Measurements from ENCODE around the gene MAP4.

The MAP4 gene

DNA sequence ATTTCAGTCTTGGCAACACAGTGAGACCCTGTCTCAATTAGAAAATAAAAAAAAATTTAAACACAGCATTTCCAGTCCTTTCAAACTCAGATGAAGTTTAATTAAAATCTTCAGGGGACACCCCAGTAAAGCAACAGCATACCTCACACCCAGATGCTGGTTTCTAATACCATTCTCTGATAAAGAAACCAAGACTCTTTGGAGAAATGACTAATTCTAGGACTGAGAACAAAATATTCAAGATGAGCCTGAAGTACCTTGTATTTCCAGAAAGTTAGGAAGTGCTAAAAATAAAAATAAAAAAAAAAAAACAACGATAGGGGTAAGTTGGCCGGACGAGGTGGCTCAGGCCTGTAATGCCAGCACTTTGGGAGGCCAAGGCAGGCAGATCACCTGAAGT is 14.0 kb upstream of the MAP4 start:
- no peak for TF ChIP-seq YY1 (IDR thresholded peaks at IDR 0.05; ENCODE audit: low read depth)
- no peak for TF ChIP-seq EGR1 (IDR thresholded peaks at IDR 0.05)
- no peak for TF ChIP-seq TEAD4 (IDR thresholded peaks at IDR 0.05)
- TF ChIP-seq, protein P1, sequence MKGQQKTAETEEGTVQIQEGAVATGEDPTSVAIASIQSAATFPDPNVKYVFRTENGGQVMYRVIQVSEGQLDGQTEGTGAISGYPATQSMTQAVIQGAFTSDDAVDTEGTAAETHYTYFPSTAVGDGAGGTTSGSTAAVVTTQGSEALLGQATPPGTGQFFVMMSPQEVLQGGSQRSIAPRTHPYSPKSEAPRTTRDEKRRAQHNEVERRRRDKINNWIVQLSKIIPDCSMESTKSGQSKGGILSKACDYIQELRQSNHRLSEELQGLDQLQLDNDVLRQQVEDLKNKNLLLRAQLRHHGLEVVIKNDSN (IDR thresholded peaks at IDR 0.05): no peak
- no peak for TF ChIP-seq ZBTB7A (IDR thresholded peaks at IDR 0.05; ENCODE audit: low read depth)
- TF ChIP-seq, protein P2, sequence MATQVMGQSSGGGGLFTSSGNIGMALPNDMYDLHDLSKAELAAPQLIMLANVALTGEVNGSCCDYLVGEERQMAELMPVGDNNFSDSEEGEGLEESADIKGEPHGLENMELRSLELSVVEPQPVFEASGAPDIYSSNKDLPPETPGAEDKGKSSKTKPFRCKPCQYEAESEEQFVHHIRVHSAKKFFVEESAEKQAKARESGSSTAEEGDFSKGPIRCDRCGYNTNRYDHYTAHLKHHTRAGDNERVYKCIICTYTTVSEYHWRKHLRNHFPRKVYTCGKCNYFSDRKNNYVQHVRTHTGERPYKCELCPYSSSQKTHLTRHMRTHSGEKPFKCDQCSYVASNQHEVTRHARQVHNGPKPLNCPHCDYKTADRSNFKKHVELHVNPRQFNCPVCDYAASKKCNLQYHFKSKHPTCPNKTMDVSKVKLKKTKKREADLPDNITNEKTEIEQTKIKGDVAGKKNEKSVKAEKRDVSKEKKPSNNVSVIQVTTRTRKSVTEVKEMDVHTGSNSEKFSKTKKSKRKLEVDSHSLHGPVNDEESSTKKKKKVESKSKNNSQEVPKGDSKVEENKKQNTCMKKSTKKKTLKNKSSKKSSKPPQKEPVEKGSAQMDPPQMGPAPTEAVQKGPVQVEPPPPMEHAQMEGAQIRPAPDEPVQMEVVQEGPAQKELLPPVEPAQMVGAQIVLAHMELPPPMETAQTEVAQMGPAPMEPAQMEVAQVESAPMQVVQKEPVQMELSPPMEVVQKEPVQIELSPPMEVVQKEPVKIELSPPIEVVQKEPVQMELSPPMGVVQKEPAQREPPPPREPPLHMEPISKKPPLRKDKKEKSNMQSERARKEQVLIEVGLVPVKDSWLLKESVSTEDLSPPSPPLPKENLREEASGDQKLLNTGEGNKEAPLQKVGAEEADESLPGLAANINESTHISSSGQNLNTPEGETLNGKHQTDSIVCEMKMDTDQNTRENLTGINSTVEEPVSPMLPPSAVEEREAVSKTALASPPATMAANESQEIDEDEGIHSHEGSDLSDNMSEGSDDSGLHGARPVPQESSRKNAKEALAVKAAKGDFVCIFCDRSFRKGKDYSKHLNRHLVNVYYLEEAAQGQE (IDR thresholded peaks at IDR 0.05; ENCODE audit: low read depth): no peak
- TF ChIP-seq RAD21 (IDR thresholded peaks at IDR 0.05; ENCODE audit: low read depth): no peak
- TF ChIP-seq EP300 (IDR thresholded peaks at IDR 0.05; ENCODE audit: borderline replicate concordance): no peak
- TF ChIP-seq TCF12 (IDR thresholded peaks at IDR 0.05; ENCODE audit: low read depth): no peak
- TF ChIP-seq CEBPB (IDR thresholded peaks at IDR 0.05): no peak
- no peak for TF ChIP-seq TAF1 (IDR thresholded peaks at IDR 0.05; ENCODE audit: low read depth)

DNA sequence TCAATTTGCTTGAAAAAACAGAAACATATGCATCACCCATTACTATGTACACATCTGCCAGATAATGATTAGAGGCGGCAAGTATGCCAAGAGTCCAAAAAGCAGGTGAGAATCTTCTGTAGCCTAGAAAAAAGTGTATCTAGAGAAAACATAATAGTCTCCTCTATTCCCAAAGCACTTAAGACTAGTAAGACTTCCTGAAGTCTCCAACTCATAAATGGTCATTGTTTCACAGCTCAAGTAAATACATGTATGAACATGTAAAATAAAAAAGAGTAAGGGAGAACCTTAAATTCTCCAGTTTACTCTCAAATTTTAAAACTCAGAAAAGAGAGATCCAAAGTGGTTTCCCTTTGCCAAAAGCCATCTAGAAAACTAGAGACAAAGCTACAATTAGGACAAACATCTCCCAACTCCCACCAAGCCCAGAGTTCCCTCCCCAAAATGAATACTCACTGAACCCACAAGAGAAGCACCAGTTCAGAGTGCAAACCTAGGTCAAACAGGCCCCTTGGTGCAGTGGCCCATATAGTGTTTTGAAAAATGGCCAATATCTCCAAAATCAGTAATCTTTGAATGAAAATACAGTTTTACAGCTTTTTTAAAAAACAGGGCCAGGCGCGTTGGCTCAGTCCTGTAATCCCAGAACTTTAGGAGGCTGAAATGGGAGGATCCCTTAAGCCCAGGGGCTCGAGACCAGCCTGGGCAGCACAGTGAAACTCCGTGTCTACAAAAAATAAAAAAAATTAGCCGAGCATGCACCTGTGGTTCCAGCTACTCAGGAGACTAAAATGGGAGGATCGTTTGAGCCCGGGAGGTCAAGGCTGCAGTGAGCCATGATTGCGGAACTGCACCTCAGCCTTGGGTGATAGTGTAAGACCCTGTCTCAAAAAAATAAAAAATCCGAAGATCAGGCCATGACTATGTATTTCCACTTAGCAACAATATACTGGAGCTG is 11.0 kb upstream of the MAP4 start:
- TF ChIP-seq EP300 (IDR thresholded peaks at IDR 0.05; ENCODE audit: borderline replicate concordance) (no peak), TAF1 (IDR thresholded peaks at IDR 0.05; ENCODE audit: low read depth) (no peak), ZBTB7A (IDR thresholded peaks at IDR 0.05; ENCODE audit: low read depth) (no peak), FOXM1 (IDR thresholded peaks at IDR 0.05; ENCODE audit: borderline replicate concordance, low read depth) (no peak), EGR1 (IDR thresholded peaks at IDR 0.05) (no peak), RAD21 (IDR thresholded peaks at IDR 0.05; ENCODE audit: low read depth) (no peak), TEAD4 (IDR thresholded peaks at IDR 0.05) (no peak), YY1 (IDR thresholded peaks at IDR 0.05; ENCODE audit: low read depth) (no peak), TCF12 (IDR thresholded peaks at IDR 0.05; ENCODE audit: low read depth) (no peak)
- TF ChIP-seq, protein P2 (IDR thresholded peaks at IDR 0.05; ENCODE audit: low read depth): no peak
- TF ChIP-seq, protein P1 (IDR thresholded peaks at IDR 0.05): no peak

DNA sequence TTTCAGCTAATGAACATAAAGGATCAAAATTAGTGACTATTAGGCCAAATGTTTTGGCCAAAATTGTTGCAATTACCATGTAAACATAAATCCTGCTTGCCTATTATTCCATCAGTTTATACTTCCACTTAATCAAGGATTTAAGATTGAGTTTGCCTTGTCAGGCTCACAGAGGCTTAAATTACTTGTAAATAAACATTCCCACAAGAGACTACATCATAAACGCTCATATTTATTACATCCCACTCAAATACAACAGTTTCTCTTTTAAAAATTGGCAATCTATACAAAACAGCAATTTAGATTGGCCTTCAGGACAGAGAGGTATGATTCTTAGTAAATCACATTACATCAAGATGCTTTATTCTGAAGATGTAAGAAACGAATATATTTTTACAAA is 9.9 kb upstream of the MAP4 start:
- no peak for TF ChIP-seq FOXM1 (IDR thresholded peaks at IDR 0.05; ENCODE audit: borderline replicate concordance, low read depth)
- no peak for TF ChIP-seq TCF12 (IDR thresholded peaks at IDR 0.05; ENCODE audit: low read depth)
- TF ChIP-seq YY1 (IDR thresholded peaks at IDR 0.05; ENCODE audit: low read depth): no peak
- no peak for TF ChIP-seq TAF1 (IDR thresholded peaks at IDR 0.05; ENCODE audit: low read depth)
- TF ChIP-seq, protein P3, sequence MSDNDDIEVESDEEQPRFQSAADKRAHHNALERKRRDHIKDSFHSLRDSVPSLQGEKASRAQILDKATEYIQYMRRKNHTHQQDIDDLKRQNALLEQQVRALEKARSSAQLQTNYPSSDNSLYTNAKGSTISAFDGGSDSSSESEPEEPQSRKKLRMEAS (IDR thresholded peaks at IDR 0.05): no peak
- TF ChIP-seq EGR1 (IDR thresholded peaks at IDR 0.05): no peak
- no peak for TF ChIP-seq EP300 (IDR thresholded peaks at IDR 0.05; ENCODE audit: borderline replicate concordance)
- no peak for TF ChIP-seq ZBTB7A (IDR thresholded peaks at IDR 0.05; ENCODE audit: low read depth)
- TF ChIP-seq TEAD4 (IDR thresholded peaks at IDR 0.05): no peak

DNA sequence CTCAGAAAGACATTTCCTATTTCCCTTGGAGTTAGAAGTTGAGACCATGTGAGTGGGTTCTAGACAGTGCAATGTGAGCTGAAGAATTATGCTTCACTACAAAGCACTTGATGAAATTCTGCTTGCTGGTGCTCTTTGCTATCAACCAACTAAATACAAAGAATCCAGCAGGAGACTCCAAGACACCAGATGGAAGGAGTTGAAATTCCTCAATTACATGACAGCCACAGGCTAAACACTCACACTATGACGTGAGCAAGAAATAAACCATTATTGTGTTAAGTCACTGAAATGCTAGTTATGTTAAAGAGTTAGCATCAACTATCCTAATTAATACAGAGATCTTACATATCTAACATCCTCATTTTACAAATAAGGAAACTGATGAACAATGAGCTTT is 8.2 kb upstream of the MAP4 start:
- TF ChIP-seq YY1 (IDR thresholded peaks at IDR 0.05; ENCODE audit: low read depth) (no peak), NFIC (IDR thresholded peaks at IDR 0.05) (no peak), EGR1 (IDR thresholded peaks at IDR 0.05) (no peak), CREB1 (IDR thresholded peaks at IDR 0.05; ENCODE audit: low read depth) (no peak), TEAD4 (IDR thresholded peaks at IDR 0.05) (no peak), TCF12 (IDR thresholded peaks at IDR 0.05; ENCODE audit: low read depth) (no peak), FOXM1 (IDR thresholded peaks at IDR 0.05; ENCODE audit: borderline replicate concordance, low read depth) (no peak), ZBTB7A (IDR thresholded peaks at IDR 0.05; ENCODE audit: low read depth) (no peak), RAD21 (IDR thresholded peaks at IDR 0.05; ENCODE audit: low read depth) (no peak), TAF1 (IDR thresholded peaks at IDR 0.05; ENCODE audit: low read depth) (no peak), EP300 (IDR thresholded peaks at IDR 0.05; ENCODE audit: borderline replicate concordance) (no peak), CEBPB (IDR thresholded peaks at IDR 0.05) (no peak)
- TF ChIP-seq, protein P3 (IDR thresholded peaks at IDR 0.05): no peak
- TF ChIP-seq, protein P1 (IDR thresholded peaks at IDR 0.05): no peak
- TF ChIP-seq, protein P2 (IDR thresholded peaks at IDR 0.05; ENCODE audit: low read depth): no peak

Measured in Ishikawa (cell line).